ENCODE results near the gene THSD7B. TPM values are rescaled to one million over a fixed set of nuclear protein-coding genes. Genes with fewer than 3 reads are reported as not detected.
"Not testable (repeated sequence)": the region's sequence is repeated elsewhere in the genome, so short reads cannot be mapped to it uniquely, and the experiment has no call there.

The THSD7B gene
- polyA plus RNA-seq, 1 experiment, result not detected

- no peaks in the 10 kb centered on the region for H3K27me3 ChIP-seq (ENCODE audit: control insufficient read depth, insufficient read depth, low read length)
- ChIA-PET CTCF (no interaction called here), POLR2A (no interaction called here)
- no peak overlapping the region for H3K4me3 ChIP-seq (ENCODE audit: low read depth, low read length)
- no peak for TF ChIP-seq CTCF (IDR thresholded peaks at IDR 0.05; ENCODE audit: low read depth, low read length)
- H3K27ac ChIP-seq (ENCODE audit: low read depth, low read length), result no peak overlapping the region
- peaks cover 14% of the 10 kb centered on the region for H3K9me3 ChIP-seq (ENCODE audit: control insufficient read depth, insufficient read depth, low read length)
- DNase-seq (ENCODE audit: low read depth, low spot score), result no peak
These were observed 215.0 kb downstream of the THSD7B start for GRCh38 chr2:136980303-136980702.

GRCh38 chr2:136981689-136982088, 216.3 kb downstream of the THSD7B start:
- H3K27ac ChIP-seq (ENCODE audit: low read depth, low read length); DNase-seq (ENCODE audit: low read depth, low spot score); H3K27me3 ChIP-seq (ENCODE audit: control insufficient read depth, insufficient read depth, low read length); POLR2A ChIA-PET; CTCF ChIA-PET; H3K4me3 ChIP-seq (ENCODE audit: low read depth, low read length): not testable (repeated sequence)
- peaks cover 19% of the 10 kb centered on the region for H3K9me3 ChIP-seq (ENCODE audit: control insufficient read depth, insufficient read depth, low read length)

- no peak for TF ChIP-seq CTCF (IDR thresholded peaks at IDR 0.05; ENCODE audit: low read depth, low read length)
These were observed 219.7 kb downstream of the THSD7B start for GRCh38 chr2:136985044-136985443.

GRCh38 chr2:136986605-136987221, 221.4 kb downstream of the THSD7B start:
- Histone ChIP-seq H3K9me3 (ENCODE audit: control insufficient read depth, insufficient read depth, low read length) (peaks cover 13% of the 10 kb centered on the region; the same call in 1 of the 2 replicates), H3K27ac (ENCODE audit: low read depth, low read length) (no peak overlapping the region), H3K27me3 (ENCODE audit: control insufficient read depth, insufficient read depth, low read length) (no peaks in the 10 kb centered on the region), H3K4me3 (ENCODE audit: low read depth, low read length) (no peak overlapping the region)
- ChIA-PET POLR2A (no interaction called here), CTCF (no interaction called here)
- no peak for DNase-seq (ENCODE audit: low read depth, low spot score)
- no peak for TF ChIP-seq CTCF (IDR thresholded peaks at IDR 0.05; ENCODE audit: low read depth, low read length)

More at GRCh38 chr2:136985044-136985443, 219.7 kb downstream of the THSD7B start:
- Histone ChIP-seq H3K27me3 (ENCODE audit: control insufficient read depth, insufficient read depth, low read length) (no peaks in the 10 kb centered on the region), H3K9me3 (ENCODE audit: control insufficient read depth, insufficient read depth, low read length) (peaks cover 21% of the 10 kb centered on the region), H3K27ac (ENCODE audit: low read depth, low read length) (no peak overlapping the region), H3K4me3 (ENCODE audit: low read depth, low read length) (no peak overlapping the region)
- ChIA-PET CTCF (no interaction called here), POLR2A (no interaction called here)
- no peak for DNase-seq (ENCODE audit: low read depth, low spot score)

- CTCF ChIA-PET, result no interaction called here
- Histone ChIP-seq H3K27ac (ENCODE audit: low read depth, low read length) (no peak overlapping the region), H3K9me3 (ENCODE audit: control insufficient read depth, insufficient read depth, low read length) (peaks cover 10% of the 10 kb centered on the region; the same call in 1 of the 2 replicates), H3K4me3 (ENCODE audit: low read depth, low read length) (no peak overlapping the region), H3K27me3 (ENCODE audit: control insufficient read depth, insufficient read depth, low read length) (no peaks in the 10 kb centered on the region)
- no peak for TF ChIP-seq CTCF (IDR thresholded peaks at IDR 0.05; ENCODE audit: low read depth, low read length)
- POLR2A ChIA-PET, result no interaction called here
- DNase-seq (ENCODE audit: low read depth, low spot score), result no peak
These were observed 225.0 kb downstream of the THSD7B start for GRCh38 chr2:136990316-136990715.

All from AG04450 (cell line).